NCI-H510A treated with DMSO at 0.1 percent for 48 hours (cell line): Measurements from ENCODE around the gene TMOD1.
"Not testable (repeated sequence)": the region's sequence is repeated elsewhere in the genome, so short reads cannot be mapped to it uniquely, and the experiment has no call there.

Experiments used
- DNase-seq: peaks from one replicate; lab custom pipeline; 2025; lab: John Stamatoyannopoulos, UW

The TMOD1 gene

DNA sequence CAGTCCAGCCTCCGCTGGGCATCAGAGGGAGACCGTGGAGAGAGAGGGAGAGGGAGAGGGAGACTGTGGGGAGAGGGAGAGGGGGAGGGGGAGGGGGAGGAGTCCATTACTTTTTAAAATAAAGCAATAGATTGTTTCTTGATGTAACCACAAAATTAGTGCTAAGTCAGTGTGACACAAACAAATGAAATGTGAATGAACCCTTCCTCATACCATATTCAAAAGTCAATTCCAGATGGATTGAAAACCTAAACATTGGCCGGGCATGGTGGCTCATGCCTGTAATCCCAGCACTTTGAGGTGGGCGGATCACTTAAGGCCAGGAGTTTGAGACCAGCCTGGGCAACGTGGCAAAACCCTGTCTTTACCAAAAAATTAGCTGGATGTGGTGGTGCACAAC lies 2.6 kb upstream of the TMOD1 start:
- not testable (repeated sequence) for DNase-seq

DNA sequence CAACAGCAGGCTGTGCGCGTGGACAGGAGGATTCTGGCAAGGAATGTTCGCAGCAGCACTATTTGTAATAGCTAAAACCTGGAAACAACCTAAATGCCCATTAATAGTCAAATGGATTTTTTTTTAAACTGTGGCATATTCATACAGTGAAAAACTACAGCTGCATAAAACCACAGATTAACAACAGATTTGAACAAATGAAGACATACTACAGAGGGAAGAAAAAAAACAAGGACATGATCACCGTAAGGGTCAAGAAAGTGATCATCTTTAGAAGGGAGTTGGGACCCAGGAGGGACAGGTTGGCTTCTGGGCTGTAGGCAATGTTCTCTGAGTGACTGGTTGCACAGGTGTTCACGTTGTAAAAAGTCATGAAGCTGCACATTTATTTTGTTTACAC lies 1.2 kb upstream of the TMOD1 start:
- DNase-seq: no peak

DNA sequence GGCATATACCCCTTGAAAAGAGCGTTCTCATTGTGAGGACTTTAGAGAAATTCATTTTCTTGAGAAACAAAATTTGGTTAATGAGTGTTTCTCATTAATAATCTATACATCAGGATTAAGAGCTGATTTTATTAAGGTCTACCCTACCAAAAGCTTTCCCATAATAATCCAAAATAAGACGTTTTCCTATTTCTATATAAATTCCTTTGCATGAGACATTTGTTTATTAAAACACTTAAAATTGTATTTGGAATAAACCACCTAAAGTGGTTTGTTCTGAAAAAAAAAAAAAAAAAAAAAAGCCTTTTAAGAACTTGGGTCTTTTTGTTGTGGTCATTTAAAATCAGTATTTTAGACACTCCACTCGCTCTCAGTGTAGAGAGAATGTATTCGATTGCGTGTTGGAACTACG lies 695 bp upstream of the TMOD1 start:
- no peak for DNase-seq

DNA sequence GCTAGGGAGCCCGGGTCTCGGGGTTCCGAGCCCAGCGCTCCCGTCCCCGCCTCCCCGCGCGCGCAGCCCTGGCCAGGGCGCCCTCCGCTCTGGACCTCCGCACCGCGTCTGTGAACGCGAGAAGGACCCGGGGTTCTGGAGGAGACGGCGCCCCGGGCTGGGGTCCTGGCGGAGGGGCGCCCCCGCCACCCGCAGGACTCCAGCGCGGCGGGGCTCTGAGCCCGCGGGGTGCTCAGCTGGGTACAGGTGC lies 431 bp downstream of the TMOD1 start:
- DNase-seq: no peak

DNA sequence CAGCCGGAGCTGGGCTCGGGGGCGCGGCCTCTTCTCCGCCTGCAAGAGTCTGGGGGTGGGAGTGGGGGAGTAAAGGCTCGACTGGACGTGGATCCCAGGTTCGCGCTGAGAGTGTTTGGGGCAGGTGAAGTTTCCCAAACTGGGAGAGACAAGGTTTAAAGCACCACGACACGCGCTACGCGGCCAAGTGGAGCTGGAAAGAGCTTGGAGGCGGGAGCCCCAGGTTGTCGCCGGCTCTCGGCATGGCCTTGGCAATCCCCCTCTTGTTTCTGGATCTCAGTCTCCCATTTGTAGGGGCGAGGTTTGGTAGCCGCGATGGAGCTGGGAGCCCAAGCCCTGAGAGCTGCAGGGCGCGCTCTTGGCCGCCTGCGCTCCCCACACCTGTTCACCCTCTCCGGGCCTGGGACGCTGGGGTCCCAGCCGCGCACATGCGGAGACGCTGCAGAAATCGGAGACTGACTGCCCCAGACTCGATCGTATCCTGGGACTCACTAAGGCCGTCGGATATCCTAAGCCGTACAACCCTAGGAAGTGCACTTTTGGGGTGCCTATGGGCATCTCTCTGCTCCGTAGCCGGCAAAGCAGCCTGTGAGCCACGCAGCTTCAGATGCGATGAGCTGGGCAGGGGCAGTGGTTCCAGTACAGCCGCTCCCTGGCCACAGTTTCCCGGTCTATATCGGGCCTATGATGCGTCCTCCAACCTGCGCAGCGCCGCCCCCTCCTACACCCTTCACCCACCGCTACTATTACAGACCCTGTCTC lies 937 bp downstream of the TMOD1 start:
- no peak for DNase-seq

DNA sequence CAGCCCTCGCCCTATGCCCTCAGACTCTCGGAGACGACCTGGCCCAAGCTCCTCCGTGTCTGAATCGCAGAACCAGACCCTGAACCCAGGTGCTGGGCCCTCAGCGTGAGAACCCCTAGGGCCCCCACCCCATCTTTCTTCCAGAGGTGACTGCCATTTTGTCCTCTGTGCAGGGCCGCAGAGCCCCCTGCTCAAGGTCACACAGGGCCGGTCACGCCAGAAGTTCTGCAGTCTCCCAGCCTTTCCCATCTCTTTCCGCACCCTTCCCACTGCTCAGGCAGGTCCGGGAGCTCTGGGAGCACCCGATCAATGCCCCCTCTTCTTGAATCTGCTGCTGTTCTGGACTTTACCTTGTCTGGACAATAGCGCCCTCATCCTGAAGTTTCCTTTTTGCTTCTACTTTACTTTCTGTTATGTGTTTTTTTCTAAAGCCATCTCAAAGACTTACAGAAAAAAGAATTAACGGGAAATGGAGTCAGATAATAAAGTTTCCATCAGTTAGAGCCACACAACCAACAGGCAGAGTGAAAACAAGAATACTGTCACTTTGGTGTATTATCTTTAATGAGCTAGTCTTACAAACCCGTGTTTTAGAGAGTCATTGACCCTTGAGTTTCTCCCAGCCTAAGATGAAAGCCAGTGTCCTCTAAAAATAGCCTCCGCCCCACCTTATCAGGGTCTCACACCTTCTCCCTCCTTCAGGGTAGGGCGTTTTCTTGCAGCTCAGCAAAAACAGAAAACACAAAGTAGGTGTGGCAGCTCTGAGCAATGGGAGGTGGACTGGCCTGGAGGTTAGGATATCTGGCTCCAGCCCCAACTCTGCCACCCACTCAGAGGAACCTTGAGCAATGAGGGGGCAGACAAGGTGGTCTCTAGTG lies 1.8 kb downstream of the TMOD1 start:
- no peak for DNase-seq

DNA sequence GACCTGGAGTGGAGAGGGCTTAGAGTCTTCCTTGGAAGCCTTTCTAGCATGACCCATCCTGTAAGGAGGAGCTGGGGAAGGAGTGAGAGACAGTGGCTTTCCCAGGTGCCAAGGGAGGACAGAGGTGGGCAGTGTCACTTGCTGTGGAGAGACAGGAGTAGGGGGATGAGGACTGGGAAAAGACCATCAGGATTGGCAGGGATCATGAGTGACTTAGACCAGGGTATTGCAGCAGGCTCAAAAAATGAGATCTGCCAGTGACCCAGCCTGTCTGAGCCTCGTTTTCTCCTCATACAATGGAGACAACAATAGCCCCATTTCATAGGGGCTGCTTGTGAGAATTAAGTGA lies 2.4 kb downstream of the TMOD1 start:
- no peak for DNase-seq

DNA sequence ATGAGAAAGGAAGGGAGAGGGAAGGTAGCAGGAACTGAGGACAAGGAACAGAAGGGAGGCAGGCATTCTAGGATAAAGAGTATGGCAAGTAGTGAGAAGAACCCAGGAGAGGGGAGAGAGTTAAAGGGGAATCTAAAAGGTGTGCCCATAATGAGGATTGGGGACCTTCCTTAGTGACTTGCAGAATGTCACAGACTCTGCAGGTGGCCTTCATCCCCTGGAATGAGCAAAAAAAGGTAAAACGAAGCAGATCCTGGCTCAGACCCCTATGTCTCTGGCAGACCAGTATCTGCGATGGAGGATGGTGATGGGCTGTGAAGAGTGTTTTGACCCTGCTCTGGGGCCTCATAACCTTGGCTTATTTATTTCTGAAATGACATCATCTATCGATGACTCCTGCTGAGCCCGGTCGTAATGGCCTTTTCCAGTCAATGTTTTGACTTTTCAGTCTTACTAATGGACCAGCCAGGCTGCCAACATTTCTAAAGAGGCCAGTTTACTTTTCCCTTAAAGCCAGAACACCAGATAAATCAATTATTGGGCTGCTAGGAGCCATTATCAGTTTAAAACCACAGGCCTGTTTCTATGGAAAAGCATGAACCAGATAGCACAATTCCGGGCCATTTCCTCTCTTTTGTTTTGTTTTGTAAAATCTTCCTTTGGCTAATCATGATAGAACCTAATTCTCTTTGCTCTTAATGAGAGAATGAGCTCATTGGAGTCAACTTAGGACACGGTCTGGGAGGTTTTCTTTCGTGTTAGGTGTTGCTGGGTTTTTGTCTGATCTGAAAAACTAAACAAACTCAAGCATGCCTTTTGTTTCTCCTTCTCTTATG lies 3.1 kb downstream of the TMOD1 start:
- DNase-seq: no peak

DNA sequence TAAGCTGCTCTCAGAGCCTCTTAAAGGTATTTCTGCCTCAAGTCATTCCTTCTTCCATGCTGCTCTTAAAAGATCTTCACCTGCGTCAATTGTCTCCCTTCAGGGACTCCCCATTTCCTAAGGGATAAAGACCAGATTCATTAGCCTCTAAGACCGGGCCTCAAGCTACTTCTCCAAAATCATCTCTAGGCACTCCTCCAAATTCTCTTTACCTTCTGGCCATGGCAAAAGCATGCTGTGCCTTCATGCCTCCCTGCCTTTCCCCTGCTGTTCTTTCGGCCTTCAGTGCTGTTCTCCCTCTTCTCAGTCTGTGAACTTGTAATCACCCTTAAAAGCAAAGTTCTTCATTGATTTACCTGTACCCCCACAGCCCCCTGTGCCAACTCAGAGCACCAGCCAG lies 4.4 kb downstream of the TMOD1 start:
- DNase-seq: no peak

DNA sequence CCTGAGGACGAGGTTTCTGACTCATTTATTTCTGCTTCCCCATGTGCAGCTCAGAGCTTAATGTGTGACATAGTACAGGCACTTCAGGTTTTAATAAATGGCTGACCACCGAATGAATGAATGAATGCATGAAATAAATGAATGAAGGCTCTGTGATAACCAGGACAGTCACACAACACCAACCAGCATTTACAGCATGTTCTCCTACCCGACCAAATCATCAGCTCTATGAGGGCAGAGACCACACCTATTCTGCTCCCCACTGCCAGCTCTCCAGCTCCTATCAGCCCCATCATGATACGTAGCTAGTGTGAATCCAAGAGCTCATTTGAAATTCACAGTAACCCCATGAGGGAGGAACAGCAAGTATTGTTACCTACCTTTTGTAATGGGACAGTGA lies 4.8 kb downstream of the TMOD1 start:
- no peak for DNase-seq

DNA sequence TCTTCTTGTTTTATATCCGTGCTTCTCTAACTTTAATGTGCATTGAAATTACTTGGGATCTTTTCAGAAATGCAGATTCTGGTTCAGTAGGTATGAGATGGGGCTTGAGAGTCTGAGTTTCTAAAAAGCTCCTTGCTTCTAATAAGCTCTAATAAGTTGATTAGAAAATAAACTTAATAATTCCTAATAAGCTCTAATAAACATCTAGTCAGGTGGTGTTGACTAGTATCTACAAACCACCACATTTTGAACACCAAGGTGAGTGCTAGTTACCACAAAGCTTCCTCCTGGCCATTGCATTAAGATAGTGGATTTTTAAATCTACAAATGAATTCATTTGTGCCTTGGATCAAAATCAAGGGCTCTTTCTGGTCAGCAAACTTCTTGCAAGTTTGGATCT lies 5.3 kb downstream of the TMOD1 start:
- no peak for DNase-seq

DNA sequence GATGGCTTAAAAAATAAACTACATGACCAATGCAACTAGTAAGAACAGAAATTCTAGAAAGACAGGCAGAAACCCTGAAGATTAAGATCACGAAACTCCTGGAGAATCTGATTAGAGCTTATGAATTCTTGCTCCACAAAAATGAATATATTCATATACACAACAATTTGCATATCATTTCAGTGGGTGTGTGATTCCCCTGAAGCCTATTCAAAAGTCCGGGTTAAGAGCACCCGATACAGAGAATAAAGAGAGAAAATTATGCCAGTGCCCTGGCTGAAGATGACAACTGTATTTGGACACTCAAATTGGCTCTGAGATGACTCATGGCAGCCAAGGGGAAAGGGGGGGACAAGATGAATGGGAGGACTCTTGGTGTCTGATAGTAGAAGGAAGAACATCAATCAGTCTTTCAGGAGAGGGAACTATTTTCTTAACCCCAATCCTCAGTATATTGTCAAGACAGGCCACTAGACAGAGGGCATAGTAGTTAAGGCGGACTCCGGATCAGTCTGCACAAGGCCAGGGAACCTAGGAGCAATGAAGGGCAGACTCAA lies 6.0 kb downstream of the TMOD1 start:
- no peak for DNase-seq

DNA sequence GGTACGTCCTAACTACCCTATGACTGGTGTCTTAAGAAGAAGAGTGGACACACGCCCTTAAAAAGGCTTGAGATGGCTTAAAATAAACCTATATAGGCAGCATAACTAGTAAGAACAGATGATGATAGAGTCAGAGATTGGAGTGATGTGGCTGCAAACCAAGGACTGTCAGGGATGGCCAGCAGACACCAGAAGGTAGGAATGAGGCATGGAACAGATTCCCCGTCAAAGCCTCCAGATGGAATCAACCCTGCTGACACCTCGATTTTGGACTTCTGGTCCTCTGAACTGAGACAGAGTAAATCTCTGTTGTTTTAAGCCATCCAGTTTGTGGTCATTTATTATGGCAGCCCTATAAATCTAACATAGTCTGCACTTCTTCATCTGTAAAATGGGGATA lies 7.4 kb downstream of the TMOD1 start:
- no peak for DNase-seq

DNA sequence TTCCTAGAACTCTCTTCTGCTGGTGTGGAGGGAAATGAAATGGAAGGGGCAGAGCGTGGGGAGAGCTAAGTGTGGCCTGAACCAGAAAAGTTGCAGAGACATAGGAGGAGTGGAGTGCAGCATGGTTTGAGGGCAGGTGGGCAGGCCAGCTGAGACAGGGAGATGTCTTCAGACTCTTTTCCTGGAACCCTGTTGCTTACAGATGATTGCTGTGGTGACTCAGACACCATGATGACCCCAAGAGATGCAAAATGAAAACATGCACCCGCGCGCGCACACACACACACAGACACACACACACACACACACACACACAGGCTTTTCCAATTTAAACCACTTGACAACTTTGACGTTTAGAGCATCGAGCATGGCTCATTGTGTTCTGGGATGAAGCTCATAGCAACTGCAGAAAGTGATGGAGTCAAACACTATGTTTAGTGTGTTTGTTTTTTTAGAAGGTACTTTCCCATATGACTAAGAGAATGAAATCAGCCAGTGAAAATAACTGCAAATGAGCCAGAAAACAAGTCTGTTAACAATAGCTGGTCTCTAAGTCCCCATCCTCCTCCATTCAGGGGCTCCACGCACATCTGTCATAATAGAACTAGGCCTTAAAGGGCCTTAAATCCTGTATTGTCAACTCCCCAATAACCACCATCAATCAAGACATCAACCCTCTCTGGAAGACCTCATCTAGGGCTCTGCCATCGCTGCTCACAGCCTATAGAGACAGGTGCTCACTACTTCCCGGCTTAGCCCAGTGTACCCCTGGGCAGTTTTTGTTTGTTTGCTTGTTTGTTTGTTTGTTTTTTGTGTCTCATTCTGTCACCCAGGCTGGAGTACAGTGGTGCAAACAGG lies 9.6 kb downstream of the TMOD1 start:
- no peak for DNase-seq

DNA sequence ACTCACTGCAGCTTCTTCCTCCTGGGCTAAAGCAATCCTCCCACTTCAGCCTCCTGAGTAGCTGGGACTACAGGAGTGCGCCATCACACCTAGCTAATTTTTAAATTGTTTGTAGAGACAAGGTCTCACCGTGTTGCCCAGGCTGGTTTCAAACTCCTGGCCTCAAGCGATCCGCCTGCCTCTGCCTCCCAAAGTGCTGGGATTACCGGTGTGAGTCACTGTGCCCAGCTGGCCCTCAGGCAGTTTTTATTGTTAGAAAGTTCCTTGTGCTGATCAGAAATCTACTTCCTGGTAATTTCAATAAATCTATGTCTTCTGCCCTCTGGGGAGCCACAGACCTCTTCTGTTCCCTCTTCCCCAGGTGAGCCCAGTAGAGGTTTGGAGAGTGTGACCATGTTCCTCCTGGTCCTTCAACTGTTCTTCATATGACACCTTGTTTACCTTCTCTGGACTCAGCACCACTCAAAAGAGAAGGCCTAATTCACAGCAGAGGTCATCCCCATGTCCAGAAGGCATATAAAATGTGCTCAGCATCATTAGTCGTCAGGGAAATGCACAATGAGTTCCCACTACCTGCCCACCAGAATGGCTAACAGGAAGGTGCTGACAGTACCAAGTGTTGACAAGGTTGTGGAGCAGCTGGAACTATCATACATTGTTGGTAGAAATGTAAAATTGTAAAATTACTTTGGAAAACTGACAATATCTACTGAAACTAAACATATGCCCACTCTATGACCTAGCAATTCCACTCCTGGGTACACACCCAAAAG lies 10.4 kb downstream of the TMOD1 start:
- no peak for DNase-seq

DNA sequence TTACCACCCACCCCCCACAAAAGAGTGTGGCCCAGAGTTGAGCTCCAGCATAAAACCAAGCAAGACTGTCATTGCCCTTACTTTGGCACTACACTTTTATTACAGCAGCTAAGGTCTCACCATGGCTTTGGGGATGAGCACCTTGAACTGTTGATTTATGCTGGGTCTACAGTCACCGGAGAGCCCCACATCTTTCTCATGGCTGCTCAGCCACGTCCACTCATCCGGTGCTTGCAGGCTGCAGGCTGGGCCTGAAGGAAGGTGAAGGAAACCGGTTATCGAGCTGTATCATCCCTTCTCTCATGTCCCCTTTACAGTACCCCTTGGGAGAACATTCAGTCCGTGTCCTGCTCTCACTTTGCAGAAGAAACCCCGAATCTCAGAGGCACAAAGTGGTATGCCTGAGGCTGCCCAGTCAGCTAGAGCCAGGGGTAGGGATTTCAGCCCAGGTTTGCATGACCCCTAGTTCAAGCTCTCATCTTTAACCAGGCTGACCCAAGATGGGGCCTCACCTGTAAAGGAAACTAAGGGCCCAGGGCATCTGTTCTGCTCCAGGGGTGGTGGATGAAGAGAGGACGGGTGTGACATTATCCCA lies 11.6 kb downstream of the TMOD1 start:
- no peak for DNase-seq

DNA sequence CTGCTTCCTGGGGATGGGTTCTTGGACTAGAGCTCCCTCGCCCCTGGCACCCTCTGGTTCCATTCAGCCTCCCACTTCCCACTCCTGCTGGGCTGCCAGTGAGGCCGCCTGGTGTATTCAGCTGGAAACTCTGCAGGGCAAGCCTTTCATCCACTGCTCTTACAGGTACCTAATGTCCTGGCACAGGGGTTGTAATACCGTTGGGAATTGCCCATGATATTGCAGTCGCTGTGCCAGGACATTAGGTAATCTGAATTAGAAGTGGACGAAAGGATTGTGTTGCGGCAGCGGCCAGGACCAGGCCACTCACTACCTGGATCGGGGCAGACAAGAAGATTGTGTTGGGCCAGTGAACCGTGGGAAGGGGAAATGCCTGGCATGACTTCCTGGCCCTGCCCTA lies 13.1 kb downstream of the TMOD1 start:
- no peak for DNase-seq

DNA sequence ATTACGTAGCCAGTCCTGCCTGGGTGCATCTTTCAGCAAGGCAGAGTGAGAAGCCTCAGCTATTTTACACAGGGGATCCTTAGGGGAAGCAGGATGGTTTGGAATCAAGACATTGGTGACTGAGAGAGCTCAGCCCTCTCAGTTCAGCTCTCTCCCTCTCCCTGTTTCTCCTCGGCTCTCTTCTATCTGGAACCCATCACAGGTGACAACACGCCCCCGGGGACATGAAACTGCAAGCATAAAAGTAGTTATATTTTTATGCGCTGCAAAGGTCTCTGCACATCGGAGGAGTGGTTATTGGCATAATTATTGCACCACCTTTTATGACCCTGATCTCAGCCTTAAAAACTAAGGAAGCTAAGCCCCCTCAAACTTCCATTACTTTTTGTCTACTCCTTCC lies 14.2 kb downstream of the TMOD1 start:
- no peak for DNase-seq

DNA sequence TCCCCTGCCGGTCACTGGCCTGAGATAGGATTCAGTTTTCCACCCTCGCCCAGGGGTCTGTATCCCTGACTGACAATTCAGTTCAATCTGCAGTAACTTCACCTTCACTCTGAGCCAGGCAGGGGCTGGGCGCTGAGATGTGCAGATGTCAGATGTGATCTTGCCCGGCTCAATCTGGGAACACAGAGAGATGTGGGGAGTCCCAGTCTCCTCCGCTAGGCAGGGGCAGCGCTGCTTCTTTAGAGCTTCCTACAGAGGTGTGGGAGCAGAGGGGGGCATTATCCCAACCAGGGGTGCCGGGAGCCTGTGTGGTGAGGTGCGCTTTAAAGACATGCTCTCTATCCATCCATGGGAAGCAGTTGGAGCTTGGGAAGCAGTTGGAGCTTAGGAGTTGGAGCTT lies 14.6 kb downstream of the TMOD1 start:
- no peak for DNase-seq

DNA sequence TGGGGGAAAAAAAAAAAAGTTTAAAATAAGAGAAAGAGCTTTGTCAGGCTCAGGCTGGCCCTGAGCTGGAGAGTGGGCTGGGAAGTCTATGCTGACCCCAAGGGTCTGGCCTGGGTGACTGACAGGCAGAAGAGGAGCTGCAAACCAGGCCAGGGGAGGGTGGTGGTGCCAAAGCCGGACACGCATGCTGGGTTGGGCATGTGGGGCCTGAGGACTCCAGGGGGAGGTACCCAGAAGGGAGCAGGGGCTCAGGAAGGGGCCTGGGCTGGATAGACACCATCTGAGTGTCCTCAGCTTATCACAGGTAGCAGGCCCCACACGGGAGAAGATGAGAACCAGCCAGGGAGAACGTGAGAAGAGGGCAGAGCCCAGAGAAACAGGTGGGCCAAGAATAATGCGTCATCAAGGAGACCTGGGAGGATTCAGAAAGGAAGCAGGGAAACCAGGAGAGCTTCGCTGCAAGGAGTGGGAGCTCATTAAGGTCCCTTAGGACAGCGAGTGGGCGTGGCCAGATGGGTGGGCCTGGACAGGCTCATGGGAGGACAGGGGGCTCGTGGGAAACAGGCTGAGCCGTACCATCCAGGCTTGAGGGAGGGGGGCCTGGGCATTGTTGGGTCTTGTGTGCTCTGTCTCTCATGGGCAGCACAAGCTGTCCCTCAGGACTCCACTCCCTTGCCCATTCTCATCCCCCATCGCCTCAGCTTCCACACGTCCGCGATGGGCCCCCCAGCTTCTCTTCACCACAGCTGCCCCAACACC lies 16.0 kb downstream of the TMOD1 start:
- no peak for DNase-seq
